ENCODE measurements around the gene KCNJ6.

- TF ChIP-seq, protein P1, sequence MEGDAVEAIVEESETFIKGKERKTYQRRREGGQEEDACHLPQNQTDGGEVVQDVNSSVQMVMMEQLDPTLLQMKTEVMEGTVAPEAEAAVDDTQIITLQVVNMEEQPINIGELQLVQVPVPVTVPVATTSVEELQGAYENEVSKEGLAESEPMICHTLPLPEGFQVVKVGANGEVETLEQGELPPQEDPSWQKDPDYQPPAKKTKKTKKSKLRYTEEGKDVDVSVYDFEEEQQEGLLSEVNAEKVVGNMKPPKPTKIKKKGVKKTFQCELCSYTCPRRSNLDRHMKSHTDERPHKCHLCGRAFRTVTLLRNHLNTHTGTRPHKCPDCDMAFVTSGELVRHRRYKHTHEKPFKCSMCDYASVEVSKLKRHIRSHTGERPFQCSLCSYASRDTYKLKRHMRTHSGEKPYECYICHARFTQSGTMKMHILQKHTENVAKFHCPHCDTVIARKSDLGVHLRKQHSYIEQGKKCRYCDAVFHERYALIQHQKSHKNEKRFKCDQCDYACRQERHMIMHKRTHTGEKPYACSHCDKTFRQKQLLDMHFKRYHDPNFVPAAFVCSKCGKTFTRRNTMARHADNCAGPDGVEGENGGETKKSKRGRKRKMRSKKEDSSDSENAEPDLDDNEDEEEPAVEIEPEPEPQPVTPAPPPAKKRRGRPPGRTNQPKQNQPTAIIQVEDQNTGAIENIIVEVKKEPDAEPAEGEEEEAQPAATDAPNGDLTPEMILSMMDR (IDR thresholded peaks at IDR 0.05): no peak
- no peak for TF ChIP-seq EZH2 (IDR thresholded peaks at IDR 0.05)
Observed at GRCh38 chr21:37849506-37850102, 66.7 kb downstream of the KCNJ6 start.
